Left ventricle myocardium inferior (tissue), 1 donor: ENCODE data around the gene VWA8. TPM values are rescaled to one million over a fixed set of nuclear protein-coding genes. Genes with fewer than 3 reads are reported as not detected.

Experiments
- DNase-seq: peaks from one replicate; pipeline ENCODE4 v3.0.0-alpha.2; 2020
- H3K27ac ChIP-seq: fragments of 200-600 bp; replicated peaks from 2 replicates; pipeline ENCODE4 v1.8.0; 2021
- H3K27me3 ChIP-seq: fragments of 200-600 bp; 2 replicates; pipeline ENCODE4 v1.8.0; 2021; ENCODE audit warnings: low read depth
- H3K36me3 ChIP-seq: fragments of 200-600 bp; 2 replicates; pipeline ENCODE4 v1.8.0; 2021
- H3K4me1 ChIP-seq: fragments of 200-600 bp; 2 replicates; pipeline ENCODE4 v1.8.0; 2021
- H3K4me3 ChIP-seq: fragments of 200-600 bp; 2 replicates; pipeline ENCODE4 v1.8.0; 2021; ENCODE audit warnings: mild to moderate bottlenecking, moderate library complexity
- H3K9me3 ChIP-seq: fragments of 200-600 bp; replicated peaks from 2 replicates; pipeline ENCODE4 v1.8.0; 2021
- CTCF ChIP-seq: fragments of 200-600 bp; IDR thresholded peaks from 2 replicates; pipeline ENCODE4 v1.8.0; 2021; ENCODE audit warnings: antibody characterized with exemption, mild to moderate bottlenecking, borderline replicate concordance
- intact Hi-C: fragments of 100-400 bp; cut with micrococcal nuclease; formaldehyde crosslinking; loops from one replicate; pipeline ENCODE4 v1.11.0; 2022
- total RNA-seq: library from RNA; stranded (reverse); fragmentation: NEBNext Ultra II Directional; extraction: Animal tissue kit (Norgen Biotek cat#: 25700); gene quantifications from one replicate; pipeline ENCODE4 v1.2.1, GENCODE V29; 2021
- donor health status: DM: no; HTN: yes; CAD: no; lungs with severe emphysema.

The VWA8 gene
- total RNA-seq, 1 donor from 2014 or later, result 51.0 TPM

- H3K27ac ChIP-seq, result no peak overlapping the region
- DNase-seq, result no peak
- intact Hi-C loops, result no loop called here
- no peak overlapping the region for H3K4me3 ChIP-seq
- peaks cover 49% of the 10 kb centered on the region for H3K36me3 ChIP-seq
- no peaks in the 10 kb centered on the region for H3K9me3 ChIP-seq
- TF ChIP-seq CTCF, result no peak
- no peaks in the 10 kb centered on the region for H3K27me3 ChIP-seq
- peaks cover 37% of the 10 kb centered on the region for H3K4me1 ChIP-seq
These were observed 352.1 kb downstream of the VWA8 start for GRCh38 chr13:41608839-41609177.

GRCh38 chr13:41608111-41608838, 352.6 kb downstream of the VWA8 start:
- DNase-seq, result no peak
- TF ChIP-seq CTCF, result no peak
- Histone ChIP-seq H3K4me3 (no peak overlapping the region), H3K27ac (no peak overlapping the region), H3K4me1 (peaks cover 31% of the 10 kb centered on the region), H3K9me3 (no peaks in the 10 kb centered on the region), H3K27me3 (no peaks in the 10 kb centered on the region), H3K36me3 (peaks cover 49% of the 10 kb centered on the region)
- intact Hi-C loops, result no loop called here

- H3K4me1 ChIP-seq, result peaks cover 20% of the 10 kb centered on the region
- H3K9me3 ChIP-seq, result no peaks in the 10 kb centered on the region
- no peak overlapping the region for H3K27ac ChIP-seq
- no peak overlapping the region for H3K4me3 ChIP-seq
- no peak for DNase-seq
- no peak for TF ChIP-seq CTCF
- H3K36me3 ChIP-seq, result peaks cover 56% of the 10 kb centered on the region
- intact Hi-C loops, result no loop called here
- no peaks in the 10 kb centered on the region for H3K27me3 ChIP-seq
These were observed 354.3 kb downstream of the VWA8 start for GRCh38 chr13:41606646-41607045.

GRCh38 chr13:41605319-41606285, 355.3 kb downstream of the VWA8 start:
- no peak overlapping the region for H3K27ac ChIP-seq
- no peaks in the 10 kb centered on the region for H3K27me3 ChIP-seq
- peaks cover 48% of the 10 kb centered on the region for H3K36me3 ChIP-seq
- H3K9me3 ChIP-seq, result no peaks in the 10 kb centered on the region
- no peak overlapping the region for H3K4me3 ChIP-seq
- no peak for TF ChIP-seq CTCF
- no peak for DNase-seq
- intact Hi-C loops, result no loop called here
- peaks cover 10% of the 10 kb centered on the region for H3K4me1 ChIP-seq

- intact Hi-C loops, result no loop called here
- H3K4me3 ChIP-seq, result no peak overlapping the region
- no peak for DNase-seq
- H3K4me1 ChIP-seq, result no peaks in the 10 kb centered on the region
- H3K9me3 ChIP-seq, result no peaks in the 10 kb centered on the region
- no peaks in the 10 kb centered on the region for H3K27me3 ChIP-seq
- H3K36me3 ChIP-seq, result peaks cover 33% of the 10 kb centered on the region
- TF ChIP-seq CTCF, result no peak
- H3K27ac ChIP-seq, result no peak overlapping the region
These were observed 357.0 kb downstream of the VWA8 start for GRCh38 chr13:41603917-41604316.
